Upper lobe of right lung (tissue), 1 donor: Measurements from ENCODE around the gene TBX1. TPM values are rescaled to one million over a fixed set of nuclear protein-coding genes. Genes with fewer than 3 reads are reported as not detected.

Experiments
- ATAC-seq: fragments of 200-7000 bp; cut with Tn5 transposase; one replicate; pipeline ENCODE4 v1.9.1; 2020; ENCODE audit warnings: mild to moderate bottlenecking, moderate library complexity
- DNase-seq: peaks from one replicate; pipeline ENCODE4 v3.0.0-alpha.2; 2020
- H3K27ac ChIP-seq: fragments of 200-600 bp; one replicate; pipeline ENCODE4 v1.8.0; 2022
- H3K27me3 ChIP-seq: fragments of 200-600 bp; one replicate; pipeline ENCODE4 v1.8.0; 2022; ENCODE audit warnings: mild to moderate bottlenecking
- H3K36me3 ChIP-seq: fragments of 200-600 bp; one replicate; pipeline ENCODE4 v1.8.0; 2022
- H3K4me1 ChIP-seq: fragments of 200-600 bp; one replicate; pipeline ENCODE4 v1.8.0; 2022
- H3K4me3 ChIP-seq: fragments of 200-600 bp; one replicate; pipeline ENCODE4 v1.8.0; 2022; ENCODE audit warnings: mild to moderate bottlenecking
- H3K9me3 ChIP-seq: fragments of 200-600 bp; one replicate; pipeline ENCODE4 v1.8.0; 2022
- intact Hi-C: fragments of 100-400 bp; cut with DNase I; formaldehyde crosslinking; loops from one replicate; pipeline ENCODE4 v1.11.0; 2022
- total RNA-seq: library from RNA; stranded (reverse); fragmentation: NEBNext Ultra II Directional; extraction: Animal tissue kit (Norgen Biotek cat#: 25700); gene quantifications from one replicate; pipeline ENCODE4 v1.2.1, GENCODE V29; 2021
- TF ChIP-seq, protein P1 (sequence below): fragments of 200-600 bp; IDR thresholded peaks from one replicate; pipeline ENCODE4 v1.8.0; 2022; ENCODE audit warnings: antibody characterized with exemption
- donor health status: DM: no; HTN: yes; CAD: no; lungs with severe emphysema.

The TBX1 gene
- total RNA-seq, 1 donor from 2014 or later = 15.4 TPM

GRCh38 chr22:19810381-19811201, 50.0 kb downstream of the TBX1 start:
- no peak for DNase-seq
- ATAC-seq = no peak
- no peaks in the 10 kb centered on the region for H3K36me3 ChIP-seq
- no peak overlapping the region for H3K27ac ChIP-seq
- no peaks in the 10 kb centered on the region for H3K4me1 ChIP-seq
- TF ChIP-seq, protein P1, sequence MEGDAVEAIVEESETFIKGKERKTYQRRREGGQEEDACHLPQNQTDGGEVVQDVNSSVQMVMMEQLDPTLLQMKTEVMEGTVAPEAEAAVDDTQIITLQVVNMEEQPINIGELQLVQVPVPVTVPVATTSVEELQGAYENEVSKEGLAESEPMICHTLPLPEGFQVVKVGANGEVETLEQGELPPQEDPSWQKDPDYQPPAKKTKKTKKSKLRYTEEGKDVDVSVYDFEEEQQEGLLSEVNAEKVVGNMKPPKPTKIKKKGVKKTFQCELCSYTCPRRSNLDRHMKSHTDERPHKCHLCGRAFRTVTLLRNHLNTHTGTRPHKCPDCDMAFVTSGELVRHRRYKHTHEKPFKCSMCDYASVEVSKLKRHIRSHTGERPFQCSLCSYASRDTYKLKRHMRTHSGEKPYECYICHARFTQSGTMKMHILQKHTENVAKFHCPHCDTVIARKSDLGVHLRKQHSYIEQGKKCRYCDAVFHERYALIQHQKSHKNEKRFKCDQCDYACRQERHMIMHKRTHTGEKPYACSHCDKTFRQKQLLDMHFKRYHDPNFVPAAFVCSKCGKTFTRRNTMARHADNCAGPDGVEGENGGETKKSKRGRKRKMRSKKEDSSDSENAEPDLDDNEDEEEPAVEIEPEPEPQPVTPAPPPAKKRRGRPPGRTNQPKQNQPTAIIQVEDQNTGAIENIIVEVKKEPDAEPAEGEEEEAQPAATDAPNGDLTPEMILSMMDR = no peak
- intact Hi-C loops = no loop called here
- no peaks in the 10 kb centered on the region for H3K27me3 ChIP-seq
- H3K4me3 ChIP-seq = no peak overlapping the region
- no peaks in the 10 kb centered on the region for H3K9me3 ChIP-seq

GRCh38 chr22:19811211-19811621, 50.6 kb downstream of the TBX1 start:
- intact Hi-C loops = no loop called here
- TF ChIP-seq, protein P1 = no peak
- no peaks in the 10 kb centered on the region for H3K4me1 ChIP-seq
- H3K36me3 ChIP-seq = no peaks in the 10 kb centered on the region
- no peaks in the 10 kb centered on the region for H3K27me3 ChIP-seq
- H3K4me3 ChIP-seq = no peak overlapping the region
- H3K27ac ChIP-seq = no peak overlapping the region
- no peaks in the 10 kb centered on the region for H3K9me3 ChIP-seq
- ATAC-seq (no peak), DNase-seq (no peak)

DNA sequence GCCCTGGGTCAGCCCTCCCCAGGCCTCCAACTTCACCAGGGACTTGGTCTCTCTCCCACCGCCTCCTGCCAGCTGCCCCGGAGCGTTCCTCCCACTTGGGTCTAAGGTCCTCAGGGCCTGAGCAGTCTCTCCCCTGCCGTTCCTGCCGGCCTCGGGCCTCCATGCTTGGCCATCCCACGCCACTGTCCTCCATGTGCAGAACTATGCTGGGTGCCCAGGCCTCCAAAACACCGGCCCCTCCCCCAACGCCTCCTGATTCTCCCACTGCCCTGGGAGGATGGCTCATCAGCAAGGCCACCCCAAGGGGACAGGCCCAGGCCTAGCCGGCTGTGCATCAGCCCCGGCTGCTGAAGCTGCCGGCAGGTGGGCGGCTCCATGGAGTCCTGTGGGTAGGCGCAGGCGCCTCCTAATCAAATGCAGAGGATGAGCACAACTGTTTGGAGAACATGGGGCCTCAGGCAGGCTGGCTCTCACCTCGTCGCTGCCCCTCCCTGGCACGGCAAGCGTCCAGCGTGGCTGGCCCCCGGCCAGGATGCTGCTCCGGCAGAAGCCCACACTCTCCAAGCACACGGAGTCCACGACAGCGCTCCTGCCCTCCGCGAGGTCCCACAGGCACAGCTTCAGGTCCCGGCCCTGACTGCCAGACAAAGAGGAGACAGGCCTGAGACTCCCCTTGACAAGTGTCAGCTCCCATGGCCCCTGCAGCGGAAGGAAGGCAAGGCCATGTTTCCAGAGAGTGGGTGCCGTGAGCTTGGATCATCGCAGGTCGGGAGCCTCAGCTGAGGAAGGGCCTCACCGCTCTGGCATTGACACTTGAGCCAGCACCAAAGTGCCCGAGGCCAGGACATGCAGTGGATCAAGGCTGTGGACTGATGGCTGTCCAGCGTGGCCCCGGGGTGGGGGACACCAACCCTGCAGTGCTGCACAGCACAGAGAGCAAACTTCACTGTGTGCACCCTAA, 51.5 kb downstream of the TBX1 start:
- Histone ChIP-seq H3K36me3 (no peaks in the 10 kb centered on the region), H3K27ac (no peak overlapping the region), H3K9me3 (no peaks in the 10 kb centered on the region), H3K4me1 (no peaks in the 10 kb centered on the region), H3K4me3 (no peak overlapping the region), H3K27me3 (no peaks in the 10 kb centered on the region)
- ATAC-seq (no peak), DNase-seq (no peak)
- intact Hi-C loops = no loop called here
- TF ChIP-seq, protein P1 = no peak

GRCh38 chr22:19812910-19813309, 52.3 kb downstream of the TBX1 start:
- Histone ChIP-seq H3K4me1 (peaks cover 1% of the 10 kb centered on the region), H3K27me3 (no peaks in the 10 kb centered on the region), H3K36me3 (no peaks in the 10 kb centered on the region), H3K9me3 (no peaks in the 10 kb centered on the region), H3K27ac (no peak overlapping the region), H3K4me3 (no peak overlapping the region)
- ATAC-seq (no peak), DNase-seq (no peak)
- TF ChIP-seq, protein P1 = no peak
- intact Hi-C loops = no loop called here

DNA sequence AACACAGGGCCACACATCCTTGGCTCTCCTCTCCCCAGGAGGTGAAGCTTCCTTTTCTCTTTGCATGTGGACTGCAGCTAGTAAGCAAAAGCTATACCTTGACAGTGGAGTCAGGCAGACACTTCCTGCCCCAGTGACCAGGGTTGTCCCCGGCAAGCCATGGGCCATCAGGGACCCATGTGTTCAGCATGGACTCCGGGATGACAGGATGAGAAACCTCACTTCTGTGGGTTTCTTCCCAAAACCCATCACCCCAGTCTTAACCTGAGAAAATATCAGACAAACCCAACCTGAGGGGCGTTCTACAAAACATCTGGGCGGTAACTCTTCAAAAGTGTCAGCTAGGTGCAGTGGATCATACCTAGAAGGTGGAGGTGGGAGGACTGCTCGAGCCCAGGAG, 53.9 kb downstream of the TBX1 start:
- TF ChIP-seq, protein P1 = no peak
- Histone ChIP-seq H3K36me3 (no peaks in the 10 kb centered on the region), H3K27me3 (no peaks in the 10 kb centered on the region), H3K9me3 (no peaks in the 10 kb centered on the region), H3K4me1 (peaks cover 5% of the 10 kb centered on the region), H3K27ac (no peak overlapping the region), H3K4me3 (no peak overlapping the region)
- intact Hi-C loops = no loop called here
- no peak for ATAC-seq
- no peak for DNase-seq
